Measurements from ENCODE around the gene NKX6-2. TPM values are rescaled to one million over a fixed set of nuclear protein-coding genes. Genes with fewer than 3 reads are reported as not detected.

Gene NKX6-2
- total RNA-seq, 4 donors from 2014 or later = not detected

GRCh38 chr10:132832186-132832969 is 46.4 kb upstream of the NKX6-2 start:
- Histone ChIP-seq H3K36me3 (no peaks in the 10 kb centered on the region), H3K4me3 (no peak overlapping the region), H3K27ac (no peak overlapping the region), H3K27me3 (peaks cover 70% of the 10 kb centered on the region), H3K4me1 (peaks cover 8% of the 10 kb centered on the region), H3K9me3 (no peaks in the 10 kb centered on the region)
- 47% methylated on average over 30 of the region's 30 CpGs for WGBS
- DNase-seq (ENCODE audit: low spot score in 2 of 2) = no peak
- no peak for TF ChIP-seq CTCF (IDR thresholded peaks at IDR 0.05)
- TF ChIP-seq EP300 (IDR thresholded peaks at IDR 0.05) = no peak
- TF ChIP-seq POLR2A (IDR thresholded peaks at IDR 0.05) = no peak
- no peak for TF ChIP-seq POLR2AphosphoS5 (IDR thresholded peaks at IDR 0.05)

- DNase-seq (ENCODE audit: low spot score in 2 of 2) = no peak
- H3K27ac ChIP-seq = no peak overlapping the region
- no peaks in the 10 kb centered on the region for H3K36me3 ChIP-seq
- H3K9me3 ChIP-seq = no peaks in the 10 kb centered on the region
- WGBS = 45% methylated on average over 8 of the region's 8 CpGs
- no peaks in the 10 kb centered on the region for H3K4me1 ChIP-seq
- no peak overlapping the region for H3K4me3 ChIP-seq
- TF ChIP-seq POLR2A (IDR thresholded peaks at IDR 0.05) (no peak), CTCF (IDR thresholded peaks at IDR 0.05) (no peak), POLR2AphosphoS5 (IDR thresholded peaks at IDR 0.05) (no peak), EP300 (IDR thresholded peaks at IDR 0.05) (no peak)
- H3K27me3 ChIP-seq = peaks cover 47% of the 10 kb centered on the region
These were observed 43.5 kb upstream of the NKX6-2 start for GRCh38 chr10:132829403-132829802.

- no peak overlapping the region for H3K27ac ChIP-seq
- WGBS = 88% methylated on average over 20 of the region's 20 CpGs
- DNase-seq (ENCODE audit: low spot score in 2 of 2) = peak in 1 of 2 donors; percentile 27
- H3K36me3 ChIP-seq = no peaks in the 10 kb centered on the region
- H3K4me1 ChIP-seq = no peaks in the 10 kb centered on the region
- peaks cover 39% of the 10 kb centered on the region for H3K27me3 ChIP-seq
- no peak for TF ChIP-seq CTCF (IDR thresholded peaks at IDR 0.05)
- no peak for TF ChIP-seq POLR2AphosphoS5 (IDR thresholded peaks at IDR 0.05)
- TF ChIP-seq EP300 (IDR thresholded peaks at IDR 0.05) = no peak
- no peak for TF ChIP-seq POLR2A (IDR thresholded peaks at IDR 0.05)
- no peak overlapping the region for H3K4me3 ChIP-seq
- no peaks in the 10 kb centered on the region for H3K9me3 ChIP-seq
These were observed 42.7 kb upstream of the NKX6-2 start for GRCh38 chr10:132828681-132829080.

- no peaks in the 10 kb centered on the region for H3K4me1 ChIP-seq
- peaks cover 33% of the 10 kb centered on the region for H3K27me3 ChIP-seq
- H3K36me3 ChIP-seq = no peaks in the 10 kb centered on the region
- WGBS = 89% methylated on average over 29 of the region's 29 CpGs
- no peaks in the 10 kb centered on the region for H3K9me3 ChIP-seq
- DNase-seq (ENCODE audit: low spot score in 2 of 2) = no peak
- no peak overlapping the region for H3K4me3 ChIP-seq
- no peak overlapping the region for H3K27ac ChIP-seq
- no peak for TF ChIP-seq CTCF (IDR thresholded peaks at IDR 0.05)
- no peak for TF ChIP-seq EP300 (IDR thresholded peaks at IDR 0.05)
- no peak for TF ChIP-seq POLR2A (IDR thresholded peaks at IDR 0.05)
- TF ChIP-seq POLR2AphosphoS5 (IDR thresholded peaks at IDR 0.05) = no peak
These were observed 42.1 kb upstream of the NKX6-2 start for GRCh38 chr10:132827861-132828539.

- Histone ChIP-seq H3K36me3 (no peaks in the 10 kb centered on the region), H3K4me1 (no peaks in the 10 kb centered on the region), H3K27me3 (peaks cover 27% of the 10 kb centered on the region), H3K4me3 (no peak overlapping the region), H3K9me3 (no peaks in the 10 kb centered on the region), H3K27ac (no peak overlapping the region)
- TF ChIP-seq CTCF (IDR thresholded peaks at IDR 0.05) = no peak
- no peak for TF ChIP-seq EP300 (IDR thresholded peaks at IDR 0.05)
- no peak for TF ChIP-seq POLR2A (IDR thresholded peaks at IDR 0.05)
- TF ChIP-seq POLR2AphosphoS5 (IDR thresholded peaks at IDR 0.05) = no peak
- 84% methylated on average over 13 of the region's 13 CpGs for WGBS
- DNase-seq (ENCODE audit: low spot score in 2 of 2) = no peak
These were observed 41.5 kb upstream of the NKX6-2 start for GRCh38 chr10:132827423-132827789.

All from suprapubic skin (tissue), 4 donors.